GM19328 (cell line): ENCODE data around the gene CNRIP1.
"Not testable (repeated sequence)": the region's sequence is repeated elsewhere in the genome, so short reads cannot be mapped to it uniquely, and the experiment has no call there.

Experiments used
- ATAC-seq: cut with Tn5 transposase; IDR thresholded peaks from one replicate; pipeline ENCODE4 v1.9.1; 2021; ENCODE audit warnings: mild to moderate bottlenecking, moderate library complexity; ENCODE audit not compliant: unreplicated experiment

Gene CNRIP1, protein sequence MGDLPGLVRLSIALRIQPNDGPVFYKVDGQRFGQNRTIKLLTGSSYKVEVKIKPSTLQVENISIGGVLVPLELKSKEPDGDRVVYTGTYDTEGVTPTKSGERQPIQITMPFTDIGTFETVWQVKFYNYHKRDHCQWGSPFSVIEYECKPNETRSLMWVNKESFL

DNA sequence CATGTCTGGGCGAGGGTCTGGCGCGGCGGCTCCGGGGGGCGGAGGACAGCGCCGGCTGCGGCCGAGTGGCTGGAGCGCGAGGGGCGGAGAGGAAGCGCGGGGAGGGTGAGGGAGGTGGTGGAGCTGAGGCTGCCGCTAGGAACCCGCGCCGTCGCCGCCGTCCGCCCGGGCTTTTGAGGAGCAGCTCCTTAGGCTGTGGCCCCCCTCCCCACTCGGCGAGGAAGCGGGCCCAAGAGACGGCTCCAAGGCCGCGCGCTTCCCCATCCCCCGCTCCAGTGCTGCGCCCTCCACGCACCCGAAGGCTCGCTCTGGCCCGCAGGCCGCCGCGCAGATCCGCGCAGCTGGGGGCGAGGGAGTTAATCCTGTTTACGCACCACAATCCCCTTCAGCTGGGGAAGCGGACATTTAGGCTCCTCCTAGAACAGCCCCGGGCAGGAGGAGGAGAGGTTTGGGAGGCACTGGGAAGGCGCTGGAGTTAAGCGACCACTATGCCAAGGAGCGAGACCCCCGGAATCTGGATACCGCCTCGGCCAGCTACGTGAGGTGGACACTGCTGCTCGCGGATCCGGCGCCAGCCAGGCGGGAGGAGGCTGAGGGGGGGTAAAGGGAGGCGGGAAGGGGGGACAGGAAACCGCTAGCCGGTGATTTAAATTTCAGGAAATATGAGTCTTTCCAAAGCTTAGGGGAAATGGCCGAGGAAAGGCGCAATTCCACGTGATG, at the start of gene CNRIP1:
Gene CNRIP1 (minus strand): TSS at position 552 of the 720 bp plus-strand sequence. CDS start 549 bp downstream, at position 3.
- ATAC-seq: no peak

DNA sequence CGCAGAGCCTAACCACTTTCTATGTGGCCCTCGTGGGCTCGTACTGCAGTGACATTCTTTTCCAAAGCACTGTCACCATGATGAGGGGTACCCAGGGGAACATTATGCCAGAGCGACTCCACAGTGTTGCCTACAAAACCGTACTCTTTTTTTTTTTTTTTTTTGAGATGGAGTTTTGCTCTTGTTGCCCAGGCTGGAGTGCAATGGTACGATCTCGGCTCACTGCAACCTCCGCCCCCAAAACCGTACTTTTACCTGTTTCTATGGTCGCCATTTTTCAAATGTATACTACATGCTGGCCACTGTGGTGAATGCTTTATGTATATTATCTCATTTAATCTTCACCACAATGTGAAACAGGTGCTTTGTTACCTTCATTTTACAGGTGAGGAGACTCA, 49.6 kb upstream of the CNRIP1 start:
- no peak for ATAC-seq

DNA sequence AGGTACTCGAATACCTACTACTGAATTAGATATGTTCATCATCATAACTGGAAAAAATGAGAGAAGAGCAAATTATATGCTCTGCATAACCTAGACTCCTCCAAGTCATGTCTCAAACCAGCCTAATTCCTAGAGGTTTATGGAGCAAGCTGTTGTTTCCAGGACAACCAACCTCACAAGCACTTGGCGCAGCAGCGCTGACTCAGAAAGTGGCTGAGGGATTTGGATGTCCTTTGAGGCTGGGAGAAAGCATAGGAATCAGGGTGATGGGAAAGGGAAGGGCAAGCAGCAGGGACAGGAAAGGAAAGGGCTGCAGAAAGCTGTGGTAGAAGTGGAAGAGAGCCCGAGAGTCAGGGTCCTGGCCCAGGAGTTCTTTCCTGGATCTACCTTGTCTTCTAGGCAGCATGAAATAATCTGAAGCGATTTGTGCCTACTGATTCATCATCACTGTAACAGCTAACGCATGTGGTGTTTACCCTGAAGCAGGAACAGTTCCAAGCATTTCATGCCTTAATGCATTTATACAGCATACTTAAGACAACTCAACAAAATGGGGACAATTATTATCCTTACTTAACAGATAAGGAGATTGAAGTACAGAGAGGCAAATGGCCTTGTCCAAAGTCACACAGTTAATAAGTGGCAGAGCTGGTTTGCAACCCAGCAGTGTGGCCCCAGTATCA, 49.0 kb upstream of the CNRIP1 start:
- ATAC-seq: no peak

DNA sequence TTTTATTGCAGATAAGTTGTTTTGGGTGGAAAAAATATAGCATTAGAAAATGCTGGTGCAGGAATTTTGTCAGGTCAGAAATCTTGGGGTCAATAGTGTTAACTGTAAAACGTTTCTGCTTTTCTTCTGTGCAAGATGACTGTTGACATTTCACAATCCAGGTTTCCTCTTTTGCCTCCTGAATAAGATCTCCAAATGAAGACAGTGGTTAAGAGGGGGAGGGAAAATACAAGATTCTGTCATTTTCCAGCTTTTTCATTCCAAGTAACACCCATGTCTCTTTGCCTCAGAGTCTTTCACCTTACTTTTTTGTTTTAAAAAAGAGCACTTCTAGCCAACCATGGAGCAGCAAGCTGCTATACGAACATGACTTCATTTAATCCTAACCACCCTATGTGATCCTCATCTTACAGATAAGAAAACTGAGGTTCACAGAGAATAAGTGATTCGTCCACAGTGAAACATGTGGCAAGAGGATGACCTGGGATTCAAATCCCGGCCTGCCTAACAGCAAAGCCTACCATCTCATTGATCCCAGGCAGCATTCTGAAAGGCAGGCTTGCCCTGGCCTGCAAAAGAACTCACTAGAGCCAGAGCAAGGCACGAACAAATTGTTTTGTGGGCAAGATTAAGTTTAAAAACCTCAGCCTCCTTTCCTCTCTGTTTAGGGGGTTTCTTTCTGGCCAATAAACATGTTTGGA, 48.4 kb upstream of the CNRIP1 start:
- ATAC-seq: no peak

DNA sequence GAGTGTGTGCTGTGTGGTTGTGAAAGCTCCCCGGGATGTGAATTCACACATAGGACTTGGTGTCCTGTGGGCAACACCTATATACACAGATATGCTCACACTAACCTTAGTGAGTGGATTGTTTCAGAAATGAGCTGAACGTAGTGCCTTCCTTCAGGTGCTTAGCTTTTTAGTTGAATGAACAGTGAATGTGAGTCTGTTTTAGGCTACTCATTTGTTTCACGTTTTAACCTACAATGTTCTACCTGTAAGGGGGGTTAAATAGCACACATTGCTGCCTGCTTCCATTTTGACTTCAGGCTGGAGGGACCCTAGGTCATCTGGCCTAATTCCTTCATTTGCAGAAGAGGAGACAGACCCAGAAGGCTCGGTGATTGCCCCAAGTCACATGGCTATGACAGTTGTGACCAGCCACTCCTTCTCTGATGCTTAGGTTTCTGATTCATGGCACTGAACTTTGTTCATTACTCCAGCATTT, 46.4 kb upstream of the CNRIP1 start:
- no peak for ATAC-seq

DNA sequence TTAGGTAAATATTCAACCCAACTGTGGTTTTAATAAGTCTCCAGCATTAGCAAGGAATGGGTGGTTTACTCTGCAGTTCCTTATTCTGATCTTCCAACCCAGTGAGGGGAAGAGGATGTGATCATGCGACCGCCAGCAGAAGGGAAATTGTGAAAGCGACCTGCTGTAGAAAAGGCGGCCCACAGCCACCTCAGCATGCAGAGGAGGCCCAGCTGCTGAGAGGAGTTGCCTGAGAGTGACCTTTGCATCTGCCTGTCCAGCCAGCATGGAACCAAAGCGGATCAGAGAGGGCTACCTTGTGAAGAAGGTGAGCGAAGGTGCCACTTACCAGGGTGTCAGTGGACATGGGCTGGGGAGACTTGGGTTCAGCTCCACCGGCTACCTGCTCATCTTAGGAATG, 45.3 kb upstream of the CNRIP1 start, which contains the start of gene PLEK:
Gene PLEK (plus strand): TSS at position 196 of the 400 bp plus-strand sequence. CDS start 70 bp downstream, at position 266.
- peak; percentile 47 for ATAC-seq

DNA sequence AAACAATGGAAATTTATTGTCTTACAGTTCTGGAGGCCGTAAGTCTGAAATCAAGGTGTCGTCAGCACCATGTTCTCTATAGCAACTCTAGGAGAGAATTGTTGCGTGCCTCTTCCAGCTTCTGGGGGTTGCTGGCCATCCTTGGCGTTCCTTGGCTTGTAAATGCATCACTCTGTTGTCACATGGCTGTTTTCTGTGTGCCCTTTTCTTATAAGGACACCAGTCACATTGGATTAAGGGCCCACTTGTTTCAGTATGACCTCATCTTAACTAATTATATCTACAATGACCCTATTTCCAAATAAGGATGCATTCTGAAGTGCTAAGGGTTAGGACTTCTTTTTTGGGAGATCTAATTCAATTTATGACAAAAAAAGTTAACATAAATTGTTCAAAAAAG, 44.0 kb upstream of the CNRIP1 start:
- no peak for ATAC-seq

DNA sequence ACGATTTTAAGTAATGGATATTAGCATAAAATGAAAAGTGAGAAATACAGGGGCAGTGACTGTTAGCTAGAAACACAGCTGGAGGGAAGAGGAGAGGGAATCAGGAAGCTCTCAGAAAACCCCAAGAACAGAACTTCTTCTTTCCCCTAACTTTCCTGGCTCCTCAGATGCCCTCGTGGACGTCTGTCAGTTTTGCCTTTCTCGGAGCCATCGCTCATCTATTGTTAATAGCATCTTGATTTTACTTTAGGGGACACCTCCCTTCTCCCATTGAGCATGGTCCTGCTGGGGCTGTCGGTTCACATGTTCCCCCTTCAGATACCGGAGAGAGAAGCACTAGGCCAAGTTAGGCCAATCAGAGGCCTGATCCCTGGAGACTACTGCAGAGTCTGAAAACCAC, 43.0 kb upstream of the CNRIP1 start:
- ATAC-seq: no peak

DNA sequence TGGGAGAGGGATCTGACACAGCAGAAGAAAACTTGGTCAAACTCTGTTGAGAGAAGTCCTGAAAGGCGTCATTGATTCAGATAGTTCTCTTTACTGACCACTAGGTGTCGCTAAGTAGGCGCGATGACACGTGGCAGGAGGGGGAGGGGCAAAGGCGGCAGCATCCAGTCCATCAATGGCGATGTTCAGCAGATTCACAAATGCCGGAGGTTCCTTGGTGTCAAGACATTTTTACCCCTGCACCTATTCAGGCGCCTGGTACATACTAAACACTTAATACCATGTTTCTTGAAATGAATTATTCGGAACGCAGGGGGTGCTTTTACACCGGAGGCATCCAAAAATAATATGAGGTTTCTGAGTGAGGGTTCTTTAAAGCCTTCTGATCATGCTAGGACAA, 42.3 kb upstream of the CNRIP1 start:
- no peak for ATAC-seq

DNA sequence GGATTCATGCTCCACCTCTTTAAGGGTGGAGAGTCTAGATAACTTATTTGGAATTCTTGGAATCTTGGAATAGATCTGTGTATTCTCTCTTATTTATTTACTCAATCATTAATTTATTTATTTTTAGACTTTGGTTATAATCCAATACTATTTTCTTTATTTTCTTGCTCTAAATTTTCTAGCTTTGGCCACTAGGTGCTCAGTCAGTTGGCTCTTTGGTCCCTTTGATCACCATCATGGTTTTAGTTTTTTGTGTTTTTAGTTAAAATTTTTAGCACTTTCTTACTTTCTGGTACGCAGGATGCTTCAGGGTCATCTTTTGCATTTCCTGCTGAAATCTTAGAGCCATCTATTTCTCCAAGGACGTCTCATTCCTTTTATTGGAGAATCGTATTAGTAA, 40.1 kb upstream of the CNRIP1 start:
- no peak for ATAC-seq

DNA sequence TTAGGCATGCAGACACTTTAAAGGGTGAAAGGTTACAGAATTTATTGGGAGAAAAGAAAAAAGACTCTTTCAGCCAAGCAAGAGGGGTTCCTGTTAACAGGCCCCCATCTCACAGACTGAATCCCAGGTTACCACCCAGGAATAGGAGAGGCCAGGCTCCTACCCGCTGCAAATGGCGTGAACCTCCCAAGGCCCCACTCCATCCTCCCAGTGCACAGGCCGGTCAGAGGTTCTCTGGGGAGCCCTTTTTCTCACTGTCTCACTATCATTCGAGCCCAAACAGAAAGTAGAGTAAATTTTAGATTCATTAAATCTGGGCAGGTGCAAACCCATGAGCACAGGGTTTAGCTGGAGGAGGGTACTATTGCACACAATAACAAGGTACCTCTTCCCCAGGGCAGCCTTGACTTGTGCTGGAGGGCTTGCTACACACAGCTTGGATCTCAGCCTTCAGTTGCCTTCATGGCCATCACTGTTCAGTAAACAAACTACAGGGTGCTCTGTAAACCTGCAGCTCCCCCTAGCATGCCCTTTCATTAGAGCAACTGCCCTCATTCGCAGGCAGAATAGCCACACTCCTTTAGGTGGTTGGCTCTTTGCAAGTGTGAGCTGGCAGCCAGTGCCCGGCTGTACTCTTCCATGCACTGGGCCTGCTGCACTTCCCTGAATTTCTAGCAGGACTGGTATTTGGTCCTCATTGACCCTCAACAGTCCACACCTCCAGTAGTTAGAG, 38.0 kb upstream of the CNRIP1 start:
- ATAC-seq: peak; percentile 74

DNA sequence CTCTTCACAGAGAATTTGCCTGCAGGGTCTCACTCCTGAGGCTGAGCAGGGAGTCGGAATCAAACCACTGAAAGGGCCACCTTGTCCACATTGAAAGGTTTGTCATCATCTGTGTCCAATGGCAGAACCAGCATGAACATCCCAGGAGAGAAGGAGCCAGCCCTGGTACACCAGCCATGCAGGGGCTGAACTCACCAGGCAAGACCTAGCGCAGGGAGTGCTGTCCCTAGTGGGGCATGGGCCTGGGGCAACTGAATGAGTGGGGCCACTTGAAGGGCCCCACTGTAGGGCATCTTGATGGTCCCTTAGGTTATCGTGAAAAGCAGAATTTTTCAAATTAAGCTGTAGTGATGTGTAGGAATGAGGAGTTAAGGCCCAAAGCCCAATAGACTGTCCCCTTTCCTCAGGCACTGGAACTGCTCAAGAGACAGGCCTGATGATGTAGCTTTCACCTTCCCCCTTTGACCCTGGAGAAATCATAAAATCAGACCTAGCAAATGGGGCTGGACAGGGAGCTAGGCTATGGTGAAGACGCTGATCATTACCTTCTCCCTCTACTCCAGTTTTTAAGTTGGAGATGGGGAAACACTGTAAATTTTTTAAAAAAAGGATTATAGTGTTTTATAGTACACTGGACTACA, 37.0 kb upstream of the CNRIP1 start:
- no peak for ATAC-seq

DNA sequence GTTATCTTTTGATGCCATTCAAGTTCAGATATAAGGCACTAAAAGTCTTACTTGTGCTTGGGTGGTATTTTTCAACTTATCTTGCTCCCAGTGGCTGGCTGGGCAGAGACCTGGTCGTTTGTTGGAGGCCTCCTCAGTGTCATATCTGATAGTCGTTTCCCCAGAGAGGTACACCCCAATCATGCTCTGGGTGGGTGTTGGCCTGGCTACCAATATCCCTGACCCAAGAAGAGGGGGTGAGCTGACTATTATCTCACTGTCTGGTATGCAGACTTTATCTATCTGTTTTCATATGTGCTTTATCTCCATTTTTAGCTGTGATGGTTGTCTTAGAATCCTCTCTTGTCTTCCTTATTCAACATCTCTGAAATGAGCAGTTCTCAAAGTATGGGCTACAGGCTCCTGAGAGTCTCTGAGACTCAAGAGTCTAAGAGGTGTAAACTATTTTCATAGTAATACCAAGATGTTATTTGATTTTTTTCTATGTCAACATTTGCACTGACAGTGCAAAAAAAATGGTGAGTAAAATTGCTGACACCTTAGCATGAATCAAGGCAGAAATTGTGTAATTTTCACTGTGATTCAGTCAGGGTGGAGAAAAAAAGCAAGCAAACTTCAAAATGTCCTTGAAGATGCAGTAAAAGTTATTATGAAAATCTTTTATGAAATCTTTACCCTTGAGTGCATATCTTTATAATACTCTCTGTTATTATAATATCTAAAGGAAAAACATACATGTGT, 33.1 kb upstream of the CNRIP1 start:
- ATAC-seq: no peak

DNA sequence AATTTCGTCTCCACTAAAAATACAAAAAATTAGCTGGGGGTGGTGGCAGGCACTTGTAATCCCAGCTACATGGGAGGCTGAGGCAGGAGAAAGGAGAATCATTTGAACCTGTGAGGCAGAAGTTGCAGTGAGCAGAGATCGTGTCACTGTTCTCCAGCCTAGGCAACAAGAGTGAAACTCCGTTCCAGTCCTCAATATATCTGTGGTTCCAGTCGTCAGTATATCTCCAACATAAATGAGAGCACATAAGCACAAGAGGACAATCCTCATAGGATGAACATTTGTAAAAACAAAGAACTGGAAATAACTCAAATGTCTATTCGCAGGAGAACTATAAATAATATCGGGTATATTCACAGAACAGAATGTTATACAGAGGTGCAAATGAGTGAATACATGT, 32.2 kb upstream of the CNRIP1 start:
- ATAC-seq: no peak

DNA sequence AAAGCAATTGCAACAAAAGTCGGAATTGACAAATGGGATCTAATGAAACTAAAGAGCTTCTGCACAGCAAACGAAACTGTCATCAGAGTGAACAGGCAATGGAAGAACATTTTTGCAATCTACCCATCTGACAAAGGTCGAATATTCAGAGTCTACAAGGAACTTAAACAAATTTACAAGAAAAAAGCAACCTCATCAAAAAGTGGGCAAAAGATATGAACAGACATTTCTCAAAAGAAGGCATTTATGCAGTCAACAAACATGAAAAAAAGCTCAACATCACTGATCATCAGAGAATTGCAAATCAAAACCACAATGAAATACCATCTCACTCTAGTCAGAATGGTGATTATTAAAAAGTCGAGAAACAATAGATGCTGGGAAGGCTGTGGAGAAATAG, 29.3 kb upstream of the CNRIP1 start:
- ATAC-seq: not testable (repeated sequence)

DNA sequence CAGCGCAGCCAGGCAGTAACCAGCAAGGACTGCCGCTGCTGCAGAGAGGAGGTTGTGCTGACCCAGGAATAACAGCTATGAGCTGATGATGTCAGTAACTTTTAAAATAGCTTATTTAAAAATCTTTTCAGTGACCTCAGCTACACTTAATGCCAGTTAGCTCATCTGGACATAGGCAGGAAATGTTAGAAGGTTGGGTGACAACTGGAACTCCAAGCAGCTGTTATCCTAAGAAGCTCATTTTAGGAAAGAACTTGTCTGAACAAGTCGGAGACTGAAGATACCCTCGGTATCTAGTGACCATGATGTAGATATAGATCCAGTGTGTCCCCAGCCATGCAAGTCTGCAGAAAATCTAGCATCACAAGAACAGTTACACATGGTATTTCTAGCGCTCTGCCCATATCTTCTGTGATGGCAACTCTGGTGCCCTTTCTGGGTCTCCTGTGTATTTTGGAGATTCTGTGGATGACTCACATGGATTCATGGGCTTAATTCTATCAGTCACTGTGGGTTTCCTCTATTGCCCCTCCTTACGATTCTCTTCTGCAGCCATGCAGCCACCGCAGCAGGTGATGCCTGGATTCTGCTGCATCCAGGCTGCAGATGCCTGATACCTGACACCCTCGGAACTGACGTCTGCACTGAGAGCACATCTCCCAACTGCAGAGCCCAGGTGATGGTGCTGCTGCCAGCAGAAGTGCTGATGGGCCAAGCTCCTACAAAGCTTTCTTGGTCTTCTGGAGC, 25.6 kb upstream of the CNRIP1 start:
- no peak for ATAC-seq

DNA sequence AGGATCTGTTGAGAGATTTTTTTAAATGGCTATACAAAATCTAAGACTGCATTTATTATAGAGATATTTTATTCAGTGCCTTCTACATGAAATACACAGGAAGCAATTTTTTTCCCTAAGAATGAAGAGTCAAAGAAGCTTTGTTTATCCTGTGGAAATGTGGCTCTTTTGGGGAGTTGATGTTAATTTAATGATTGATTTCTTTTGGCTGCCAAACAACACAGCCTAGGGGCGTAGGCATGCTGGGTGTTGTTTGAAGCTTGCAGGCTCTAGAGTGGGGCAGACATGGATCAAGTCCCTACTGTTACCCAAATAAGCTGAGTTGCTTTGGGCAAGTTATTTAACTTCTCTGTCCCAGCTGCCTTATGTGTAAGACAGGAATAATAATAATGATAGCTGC, 24.3 kb upstream of the CNRIP1 start:
- ATAC-seq: no peak

DNA sequence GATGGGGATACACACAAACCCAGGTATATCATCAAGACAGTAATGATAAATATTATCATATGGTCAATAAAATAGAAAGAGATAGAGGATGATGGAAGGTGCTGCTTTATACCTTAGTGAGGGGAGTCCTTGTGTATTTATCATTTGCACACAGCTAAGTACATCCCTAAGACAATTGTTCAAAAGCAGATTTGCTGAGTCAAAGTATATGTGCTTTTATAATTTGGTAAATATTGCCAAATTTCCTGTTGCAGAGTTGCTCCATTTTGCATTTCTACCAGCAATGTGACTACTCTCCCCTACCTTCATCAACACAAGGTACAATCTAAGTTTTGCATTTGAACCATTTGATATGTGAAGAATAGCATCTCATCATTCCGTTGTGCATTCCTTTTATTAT, 22.7 kb upstream of the CNRIP1 start:
- ATAC-seq: no peak

DNA sequence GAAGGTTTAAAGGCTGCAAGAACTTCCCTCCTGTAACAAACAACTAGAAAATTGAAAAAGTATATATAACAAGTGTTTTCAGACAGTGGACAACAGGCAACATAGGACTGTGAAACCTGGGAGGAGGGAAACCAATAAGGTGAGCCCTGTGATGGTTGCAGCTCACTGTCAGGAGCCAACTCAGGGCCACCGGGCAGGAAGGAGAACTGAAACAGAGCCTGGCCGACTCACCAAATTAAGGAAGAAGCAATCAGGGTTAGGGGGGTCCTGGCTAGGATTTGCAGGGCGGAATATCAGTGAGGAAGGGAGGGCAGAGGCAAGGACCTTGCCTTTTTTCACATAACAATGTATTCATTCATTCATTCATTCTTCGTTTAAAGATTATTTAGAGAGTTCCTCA, 21.8 kb upstream of the CNRIP1 start:
- no peak for ATAC-seq
